Raji (cell line): ENCODE results near the gene SP9.

Experiments
- POLR2A ChIP-seq: IDR thresholded peaks from 2 replicates; pipeline ENCODE4 v1.6.1; 2011; ENCODE audit warnings: low read depth, low read length, control low read depth; ENCODE audit not compliant: insufficient read depth

SP9 gene

GRCh38 chr2:174328961-174329715 is 5.6 kb upstream of the SP9 start:
- no peak for TF ChIP-seq POLR2A

GRCh38 chr2:174330945-174331594 is 3.7 kb upstream of the SP9 start:
- TF ChIP-seq POLR2A: no peak

- no peak for TF ChIP-seq POLR2A
These were observed 3.0 kb upstream of the SP9 start for GRCh38 chr2:174331595-174332216.

- TF ChIP-seq POLR2A: no peak
These were observed 2.4 kb upstream of the SP9 start for GRCh38 chr2:174332217-174332963.

GRCh38 chr2:174333017-174333371 is 1.8 kb upstream of the SP9 start:
- no peak for TF ChIP-seq POLR2A

- TF ChIP-seq POLR2A: no peak
These were observed 1.1 kb upstream of the SP9 start for GRCh38 chr2:174333372-174334277.

- TF ChIP-seq POLR2A: no peak
These were observed 457 bp upstream of the SP9 start for GRCh38 chr2:174334278-174334715.

- no peak for TF ChIP-seq POLR2A
These were observed 667 bp downstream of the SP9 start for GRCh38 chr2:174335254-174335987.

- TF ChIP-seq POLR2A: no peak
These were observed 1.3 kb downstream of the SP9 start for GRCh38 chr2:174335988-174336500.

- TF ChIP-seq POLR2A: no peak
These were observed 2.0 kb downstream of the SP9 start for GRCh38 chr2:174336501-174337336.

- TF ChIP-seq POLR2A: no peak
These were observed 2.8 kb downstream of the SP9 start for GRCh38 chr2:174337337-174338146.

GRCh38 chr2:174338147-174338605 is 3.4 kb downstream of the SP9 start:
- TF ChIP-seq POLR2A: no peak
